OCI-LY3 (cell line): ENCODE data around the gene KANSL1.

Experiments
- CTCF ChIP-seq: fragments of 200-600, 300-600 bp; sonication (generic); IDR thresholded peaks from 2 replicates; pipeline ENCODE4 v1.5.1; 2014; ENCODE audit warnings: antibody characterized with exemption, low read length, low read depth
- EZH2phosphoT487 ChIP-seq: fragments of 200-600 bp; shearing (Covaris generic); IDR thresholded peaks from 2 replicates; pipeline ENCODE4 v1.6.1; 2018; ENCODE audit warnings: antibody characterized with exemption, mixed run types, low read depth

- TF ChIP-seq EZH2phosphoT487: no peak
- TF ChIP-seq CTCF: no peak
Observed at GRCh38 chr17:46046957-46047356, 146.3 kb downstream of the KANSL1 start.
